ENCODE data around the gene NTN1.

GRCh38 chr17:9179602-9180001 lies 158.3 kb downstream of the NTN1 start:
- no peak for TF ChIP-seq CTCF (IDR thresholded peaks at IDR 0.05; ENCODE audit: insufficient read depth, low read length, poor library complexity, severe bottlenecking)
- TF ChIP-seq EZH2phosphoT487 (conservative IDR thresholded peaks at IDR 0.05; ENCODE audit: low read length) = no peak

Data from SU-DHL-6 (cell line).